Fibroblast of skin of abdomen (primary cell): ENCODE results near the gene CCDC3.
"Not testable (repeated sequence)": the region's sequence is repeated elsewhere in the genome, so short reads cannot be mapped to it uniquely, and the experiment has no call there.

Experiments used
- DNase-seq: peaks from one replicate; pipeline ENCODE4 v3.0.0-alpha.2; 2013

CCDC3 gene

GRCh38 chr10:12880423-12880822 lies 121.1 kb downstream of the CCDC3 start:
- no peak for DNase-seq

- DNase-seq, result no peak
Measured at GRCh38 chr10:12877150-12877549, 124.4 kb downstream of the CCDC3 start.

DNA sequence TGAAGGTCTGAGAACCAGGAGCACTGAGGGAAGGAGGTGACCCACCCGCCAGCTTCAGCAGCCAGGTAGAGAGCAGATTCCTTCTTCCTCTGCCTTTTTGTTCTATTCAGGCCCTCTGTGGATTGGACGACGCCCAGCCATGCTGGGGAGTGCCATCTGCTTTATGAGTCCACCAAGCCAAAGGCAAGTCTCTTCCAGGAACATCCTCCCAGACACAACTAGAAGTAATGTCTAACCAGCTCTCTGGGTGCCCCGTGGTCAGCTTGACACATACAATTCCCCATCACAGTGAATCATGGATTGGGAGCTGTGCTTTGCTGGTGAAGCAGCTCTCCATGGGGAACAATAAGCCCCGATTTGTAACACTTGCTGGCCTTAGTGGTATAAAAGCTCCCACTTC lies 125.2 kb downstream of the CCDC3 start:
- DNase-seq, result no peak

GRCh38 chr10:12875100-12875499 lies 126.4 kb downstream of the CCDC3 start:
- no peak for DNase-seq

DNA sequence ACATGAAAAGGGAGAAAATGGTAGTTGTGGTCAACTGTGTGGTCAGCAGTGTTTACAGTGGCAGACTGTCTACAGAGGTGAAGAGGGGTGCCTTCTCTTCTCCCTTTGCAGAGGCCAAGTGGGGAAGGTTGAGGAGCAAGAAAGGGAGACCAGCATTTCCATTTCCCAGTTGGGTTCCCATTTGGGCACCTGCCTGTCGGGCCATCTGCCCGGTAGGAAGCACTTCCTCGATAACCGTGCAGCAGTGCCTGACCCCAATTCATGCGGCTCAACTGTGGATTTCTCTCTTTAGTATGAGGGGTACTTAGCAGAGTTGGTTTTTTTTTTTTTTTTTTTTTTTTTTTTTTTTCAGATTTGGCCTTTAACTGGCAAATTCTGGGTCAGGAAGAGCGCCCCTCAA lies 127.0 kb downstream of the CCDC3 start:
- no peak for DNase-seq

DNA sequence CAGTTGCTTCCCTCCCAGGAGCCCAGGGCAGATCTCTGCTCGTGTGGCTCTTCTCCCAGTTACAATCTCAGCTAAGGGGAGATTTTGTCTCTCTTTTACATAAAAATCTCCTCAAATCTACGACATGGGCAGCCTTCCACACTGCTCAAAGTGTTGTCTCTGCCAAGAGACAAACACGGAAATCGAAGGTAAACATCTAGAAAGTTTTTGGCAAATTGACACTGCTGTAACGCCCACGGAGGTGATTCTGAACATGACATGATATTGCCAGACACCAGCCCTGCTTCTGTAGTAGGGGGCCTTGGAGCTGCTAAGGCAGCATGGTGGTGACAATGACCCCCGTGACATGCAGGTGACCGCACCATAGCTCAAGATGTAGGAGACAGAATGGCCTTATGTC lies 128.3 kb downstream of the CCDC3 start:
- DNase-seq, result no peak

- no peak for DNase-seq
Measured at GRCh38 chr10:12872577-12872976, 128.9 kb downstream of the CCDC3 start.

DNA sequence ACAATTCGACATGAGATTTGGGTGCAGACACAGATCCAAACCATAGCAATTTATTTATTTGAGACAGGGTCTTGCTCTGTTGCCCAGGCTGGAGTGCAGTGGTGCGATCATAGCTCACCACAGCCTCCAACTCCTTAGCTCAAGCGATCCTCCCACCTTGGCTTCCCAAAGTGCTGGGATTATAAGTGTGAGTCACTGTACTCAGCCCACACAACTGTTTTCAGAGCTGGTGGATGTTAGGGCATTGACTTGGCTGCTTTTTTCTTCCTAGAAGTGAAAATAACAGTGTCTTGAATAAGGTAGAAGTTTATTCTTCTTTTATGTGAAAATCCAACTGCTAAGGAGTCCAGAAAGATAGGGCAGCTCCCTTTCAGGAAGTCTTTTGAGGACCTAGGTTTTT lies 132.1 kb downstream of the CCDC3 start:
- no peak for DNase-seq

DNA sequence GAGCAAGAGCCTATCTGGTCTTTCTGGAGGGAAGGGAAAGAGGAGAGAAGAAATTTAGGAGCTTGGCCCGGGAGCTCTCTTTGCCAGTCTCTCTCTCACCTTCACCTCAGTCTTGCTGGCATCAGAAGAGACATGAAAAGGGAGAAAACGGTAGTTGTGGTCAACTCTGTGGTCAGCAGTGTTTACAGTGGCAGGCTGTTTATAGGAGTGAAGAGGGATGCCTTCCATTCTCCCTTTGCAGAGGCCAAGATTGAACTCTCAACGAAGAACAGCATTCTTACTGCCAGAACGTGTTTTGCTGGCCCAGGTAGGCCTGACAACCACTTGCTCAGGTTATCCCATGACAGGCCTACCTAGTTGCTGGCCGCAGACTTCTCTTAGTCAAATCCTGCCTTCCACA lies 133.3 kb downstream of the CCDC3 start:
- DNase-seq, result no peak

- not testable (repeated sequence) for DNase-seq
Measured at GRCh38 chr10:12865515-12865914, 136.0 kb downstream of the CCDC3 start.

DNA sequence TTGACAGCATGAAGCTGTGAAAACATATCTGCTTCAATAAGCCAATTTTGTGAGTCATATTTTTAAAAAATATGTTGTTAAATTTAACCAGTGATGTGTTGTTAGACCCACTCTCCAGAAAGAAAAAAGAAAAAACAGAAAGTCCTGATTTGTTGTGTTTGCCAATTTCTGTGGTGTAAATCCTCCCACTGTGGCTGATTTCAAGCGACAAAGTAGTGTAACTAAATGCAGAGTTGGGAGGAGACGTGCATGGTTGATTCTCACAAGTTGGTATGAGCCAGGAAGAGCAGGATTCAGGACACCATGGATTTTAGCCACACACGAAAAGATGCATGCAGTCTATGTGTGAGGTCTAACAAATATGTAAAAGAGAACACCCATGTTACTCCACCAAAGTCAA lies 139.1 kb downstream of the CCDC3 start:
- no peak for DNase-seq

DNA sequence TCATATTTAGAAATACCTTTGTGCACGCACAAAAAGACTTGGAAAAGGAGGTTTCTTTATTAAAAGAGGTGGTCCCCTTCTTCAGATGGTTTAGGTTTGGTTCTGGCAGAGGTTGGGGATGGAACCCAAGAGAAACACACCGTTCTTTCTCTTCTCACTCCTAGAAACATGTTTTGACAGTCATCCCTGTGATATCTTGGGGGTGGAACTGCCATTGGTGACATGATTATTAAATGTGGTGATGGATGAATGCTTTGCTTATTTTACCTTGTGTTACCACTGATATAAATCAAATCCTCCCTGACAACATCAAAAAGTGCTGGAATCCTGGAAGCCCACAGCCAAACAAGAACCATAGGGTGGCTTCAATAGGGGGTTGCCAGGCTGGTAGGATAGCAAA lies 146.5 kb downstream of the CCDC3 start:
- DNase-seq, result no peak

GRCh38 chr10:12852687-12853086 lies 148.8 kb downstream of the CCDC3 start:
- peak; percentile 90 for DNase-seq

DNA sequence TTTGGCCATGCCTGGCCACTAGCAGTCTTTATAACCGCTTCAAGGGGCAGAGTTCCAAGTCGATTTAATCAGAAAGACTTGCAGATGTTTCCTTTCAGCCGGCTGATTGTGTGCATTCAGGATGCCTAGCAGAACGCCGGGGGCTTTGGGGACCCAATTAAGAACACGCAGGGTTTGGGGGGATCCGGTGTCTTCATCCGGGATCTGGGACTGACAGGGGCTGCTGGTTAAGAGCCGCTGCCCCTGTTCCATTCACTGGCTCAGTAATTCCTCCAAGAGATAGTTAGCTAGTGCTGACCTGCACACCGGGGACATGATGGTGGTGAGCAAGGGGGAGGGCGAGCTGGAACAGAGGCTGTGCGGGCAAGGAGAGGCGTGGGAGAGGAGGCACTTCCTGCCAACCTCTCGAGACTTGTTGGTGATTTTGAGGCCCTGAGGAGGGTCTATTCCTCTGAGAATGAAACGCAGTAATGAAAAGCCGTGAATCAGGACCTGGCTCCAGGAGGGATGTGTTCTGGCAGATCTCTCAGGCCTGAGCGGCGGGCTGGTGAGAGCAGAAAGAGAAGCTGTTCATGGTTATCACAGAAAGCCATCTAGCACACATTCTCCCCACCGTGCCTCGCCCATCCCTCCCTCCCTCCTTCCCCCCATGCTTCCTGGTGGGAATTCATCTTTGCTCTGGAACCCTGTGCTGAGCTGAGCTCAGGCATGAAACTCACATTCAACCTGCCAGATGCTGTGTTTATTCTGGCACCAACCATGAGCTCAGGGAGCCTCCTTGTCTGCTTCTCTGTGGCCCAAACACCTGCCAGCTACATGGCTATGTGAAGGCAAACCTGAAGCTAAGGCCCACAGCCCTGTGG lies 152.0 kb downstream of the CCDC3 start:
- no peak for DNase-seq

GRCh38 chr10:12848439-12849173 lies 152.9 kb downstream of the CCDC3 start:
- DNase-seq, result no peak

- no peak for DNase-seq
Measured at GRCh38 chr10:12847361-12847975, 154.0 kb downstream of the CCDC3 start.

DNA sequence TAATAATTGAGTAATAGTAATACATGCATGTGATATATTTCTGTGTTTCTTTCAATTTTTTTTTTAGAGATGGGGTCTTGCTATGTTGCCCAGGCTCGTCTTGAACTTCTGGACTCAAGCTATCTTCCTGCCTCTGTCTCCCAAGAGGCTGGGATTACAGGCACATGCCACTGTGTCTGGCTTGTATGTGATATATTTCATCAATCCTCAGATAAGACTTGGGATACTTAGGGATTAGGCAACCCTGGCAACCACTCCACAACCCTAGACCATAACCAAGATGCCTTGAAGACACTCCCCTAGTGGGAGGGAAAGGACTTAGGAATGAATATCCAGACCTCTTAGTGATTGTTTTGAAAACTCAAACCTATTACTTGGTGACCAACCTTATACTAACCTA lies 154.8 kb downstream of the CCDC3 start:
- DNase-seq, result peak; percentile 64
